MM.1S (cell line): ENCODE results near the gene FBN2.

Experiments used
- DNase-seq: peaks from one replicate; pipeline ENCODE4 v3.0.0-alpha.2; 2015
- H2AFZ ChIP-seq: fragments of 300-600 bp; sonication (generic); 2 replicates; pipeline ENCODE4 v1.6.0; 2016; ENCODE audit warnings: antibody characterized with exemption, low read length
- H3F3A ChIP-seq: fragments of 300-600 bp; sonication (generic); 2 replicates; pipeline ENCODE4 v1.6.1; 2016; ENCODE audit warnings: mild to moderate bottlenecking, antibody characterized with exemption, low read length, moderate library complexity, mixed read lengths; ENCODE audit not compliant: insufficient read depth
- H3K27ac ChIP-seq: fragments of 300-600 bp; sonication (generic); 2 replicates; pipeline ENCODE4 v1.5.1; 2016; ENCODE audit warnings: mild to moderate bottlenecking, low read length
- H3K27me3 ChIP-seq: fragments of 300-600 bp; sonication (generic); replicated peaks from 2 replicates; pipeline ENCODE4 v1.6.0; 2016; ENCODE audit warnings: low read length; ENCODE audit not compliant: insufficient read depth
- H3K36me3 ChIP-seq: fragments of 300-600 bp; sonication (generic); replicated peaks from 2 replicates; pipeline ENCODE4 v1.6.1; 2016; ENCODE audit warnings: mild to moderate bottlenecking, low read length, mixed read lengths; ENCODE audit not compliant: insufficient read depth
- H3K4me1 ChIP-seq: fragments of 300-600 bp; sonication (generic); 2 replicates; pipeline ENCODE4 v1.6.1; 2016; ENCODE audit warnings: low read length, mixed read lengths
- H3K4me2 ChIP-seq: fragments of 300-600 bp; sonication (generic); 2 replicates; pipeline ENCODE4 v1.6.0; 2016; ENCODE audit warnings: low read depth, low read length
- H3K4me3 ChIP-seq: fragments of 300-600 bp; sonication (generic); 2 replicates; pipeline ENCODE4 v1.5.1; 2016; ENCODE audit warnings: low read length, mixed read lengths
- H3K79me2 ChIP-seq: fragments of 300-600 bp; sonication (generic); 2 replicates; pipeline ENCODE4 v1.6.1; 2016; ENCODE audit warnings: mixed run types, low read length, mixed read lengths
- H3K9ac ChIP-seq: fragments of 300-600 bp; sonication (generic); 2 replicates; pipeline ENCODE4 v1.6.1; 2016; ENCODE audit warnings: low read length, mixed read lengths
- H3K9me2 ChIP-seq: fragments of 300-600 bp; sonication (generic); replicated peaks from 2 replicates; pipeline ENCODE4 v1.6.1; 2016; ENCODE audit warnings: mild to moderate bottlenecking, low read length, mixed read lengths; ENCODE audit not compliant: insufficient read depth
- H3K9me3 ChIP-seq: fragments of 300-600 bp; sonication (generic); replicated peaks from 2 replicates; pipeline ENCODE4 v1.6.1; 2016; ENCODE audit warnings: mild to moderate bottlenecking, low read length, mixed read lengths; ENCODE audit not compliant: insufficient read depth
- H4K20me1 ChIP-seq: fragments of 300-600 bp; sonication (generic); 2 replicates; pipeline ENCODE4 v1.6.1; 2016; ENCODE audit warnings: mild to moderate bottlenecking, low read length, moderate library complexity, mixed read lengths; ENCODE audit not compliant: insufficient read depth
- EZH2 ChIP-seq: fragments of 300-600 bp; sonication (generic); optimal IDR thresholded peaks from 2 replicates; pipeline ENCODE3; 2017; ENCODE audit warnings: low read depth, mild to moderate bottlenecking, antibody characterized with exemption, low read length, mixed read lengths
- EZH2phosphoT487 ChIP-seq: fragments of 300-600 bp; sonication (generic); IDR thresholded peaks from 2 replicates; pipeline ENCODE4 v1.6.1; 2018; ENCODE audit warnings: antibody characterized with exemption, low read length
- TF ChIP-seq, protein P1 (sequence below): fragments of 300-600 bp; sonication (generic); IDR thresholded peaks from 2 replicates; pipeline ENCODE4 v1.5.1; 2016; ENCODE audit warnings: antibody characterized with exemption, low read length, mixed read lengths

FBN2 gene

DNA sequence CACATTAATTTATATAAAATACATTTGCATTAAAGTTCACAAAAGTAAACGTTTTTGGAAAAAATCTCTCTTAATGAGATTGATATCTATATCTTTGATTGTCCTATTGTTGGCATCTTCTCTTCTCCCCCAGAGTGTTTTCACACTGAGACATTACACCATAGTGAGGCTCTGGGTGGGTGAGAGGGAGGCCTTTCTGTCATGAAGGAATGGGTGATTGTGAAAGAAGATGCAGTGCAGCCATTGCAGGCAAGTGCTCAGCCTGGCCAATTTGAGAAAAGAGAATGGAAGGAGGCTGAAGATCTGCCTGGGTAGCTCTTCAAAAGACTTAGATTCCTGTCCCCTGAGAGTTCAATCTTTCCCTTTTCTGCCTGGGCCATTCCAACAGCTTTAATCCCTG is 313.7 kb downstream of the FBN2 start:
- Histone ChIP-seq H3K27me3 (no peaks in the 10 kb centered on the region), H3F3A (no peaks in the 10 kb centered on the region), H2AFZ (no peak overlapping the region), H4K20me1 (no peaks in the 10 kb centered on the region), H3K9me3 (no peaks in the 10 kb centered on the region), H3K27ac (no peak overlapping the region), H3K4me2 (no peak overlapping the region), H3K4me1 (no peaks in the 10 kb centered on the region), H3K79me2 (no peaks in the 10 kb centered on the region), H3K4me3 (no peak overlapping the region), H3K9ac (no peak overlapping the region), H3K9me2 (no peaks in the 10 kb centered on the region), H3K36me3 (no peaks in the 10 kb centered on the region)
- no peak for DNase-seq
- TF ChIP-seq EZH2phosphoT487 (no peak), EZH2 (no peak)
- TF ChIP-seq, protein P1, sequence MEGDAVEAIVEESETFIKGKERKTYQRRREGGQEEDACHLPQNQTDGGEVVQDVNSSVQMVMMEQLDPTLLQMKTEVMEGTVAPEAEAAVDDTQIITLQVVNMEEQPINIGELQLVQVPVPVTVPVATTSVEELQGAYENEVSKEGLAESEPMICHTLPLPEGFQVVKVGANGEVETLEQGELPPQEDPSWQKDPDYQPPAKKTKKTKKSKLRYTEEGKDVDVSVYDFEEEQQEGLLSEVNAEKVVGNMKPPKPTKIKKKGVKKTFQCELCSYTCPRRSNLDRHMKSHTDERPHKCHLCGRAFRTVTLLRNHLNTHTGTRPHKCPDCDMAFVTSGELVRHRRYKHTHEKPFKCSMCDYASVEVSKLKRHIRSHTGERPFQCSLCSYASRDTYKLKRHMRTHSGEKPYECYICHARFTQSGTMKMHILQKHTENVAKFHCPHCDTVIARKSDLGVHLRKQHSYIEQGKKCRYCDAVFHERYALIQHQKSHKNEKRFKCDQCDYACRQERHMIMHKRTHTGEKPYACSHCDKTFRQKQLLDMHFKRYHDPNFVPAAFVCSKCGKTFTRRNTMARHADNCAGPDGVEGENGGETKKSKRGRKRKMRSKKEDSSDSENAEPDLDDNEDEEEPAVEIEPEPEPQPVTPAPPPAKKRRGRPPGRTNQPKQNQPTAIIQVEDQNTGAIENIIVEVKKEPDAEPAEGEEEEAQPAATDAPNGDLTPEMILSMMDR: no peak

DNA sequence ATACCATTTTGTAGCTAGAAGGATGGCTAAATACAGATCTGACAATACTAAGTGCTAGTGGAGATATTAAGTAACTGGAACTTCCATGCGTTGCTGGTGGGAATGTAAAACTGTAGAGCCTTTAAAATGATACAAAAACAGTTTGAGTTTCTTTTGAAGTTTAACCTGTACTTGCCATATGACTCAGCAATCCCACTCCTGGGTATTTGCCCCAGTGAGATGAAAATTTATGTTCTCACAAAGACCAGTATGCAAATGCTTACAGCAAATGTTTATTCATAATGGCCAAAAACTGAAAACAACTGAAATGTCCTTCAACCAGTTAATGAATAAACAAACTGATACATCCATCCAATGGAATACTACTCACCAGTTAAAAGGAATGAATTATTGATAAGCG is 317.2 kb downstream of the FBN2 start:
- H3K9me3 ChIP-seq: no peaks in the 10 kb centered on the region
- H3K4me3 ChIP-seq: no peak overlapping the region
- H3K4me2 ChIP-seq: no peak overlapping the region
- no peaks in the 10 kb centered on the region for H3K36me3 ChIP-seq
- no peaks in the 10 kb centered on the region for H4K20me1 ChIP-seq
- no peak overlapping the region for H3K9ac ChIP-seq
- H2AFZ ChIP-seq: no peak overlapping the region
- TF ChIP-seq EZH2phosphoT487: no peak
- TF ChIP-seq, protein P1: no peak
- TF ChIP-seq EZH2: no peak
- H3K9me2 ChIP-seq: no peaks in the 10 kb centered on the region
- DNase-seq: no peak
- no peaks in the 10 kb centered on the region for H3K27me3 ChIP-seq
- no peaks in the 10 kb centered on the region for H3K4me1 ChIP-seq
- no peaks in the 10 kb centered on the region for H3K79me2 ChIP-seq
- H3K27ac ChIP-seq: no peak overlapping the region
- no peaks in the 10 kb centered on the region for H3F3A ChIP-seq

DNA sequence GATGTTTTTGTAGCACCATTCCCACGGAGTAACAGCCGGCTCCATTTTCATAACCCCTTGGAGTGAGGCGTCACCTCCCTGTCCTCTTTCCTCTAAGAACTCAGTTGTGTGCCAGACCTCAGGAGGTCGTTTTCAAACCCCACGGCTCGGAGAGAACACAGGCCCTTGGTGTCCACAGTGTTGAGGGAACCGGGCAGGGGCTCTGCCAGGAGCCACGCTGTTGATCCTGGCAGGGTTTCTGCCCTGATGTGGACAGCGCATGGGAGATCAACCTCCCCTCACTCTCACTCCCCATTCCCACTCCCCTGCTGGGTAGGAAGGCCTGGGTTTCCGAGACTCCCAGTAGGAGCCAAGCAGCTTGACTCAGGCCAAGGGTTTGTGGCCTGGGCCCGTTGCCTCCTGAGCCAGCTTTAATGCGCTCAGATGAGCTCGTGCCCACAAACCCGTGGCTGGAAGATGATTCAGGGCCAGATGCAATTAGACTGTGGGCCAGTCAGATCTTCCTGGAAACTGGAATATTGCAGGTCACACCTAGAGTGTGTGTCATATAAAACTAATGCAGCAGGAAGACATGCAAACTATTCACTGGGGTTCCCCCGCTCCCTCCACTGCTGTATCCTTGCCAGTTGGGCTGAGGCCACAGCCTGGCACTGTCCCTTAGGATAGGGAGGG is 321.0 kb downstream of the FBN2 start:
- Histone ChIP-seq H4K20me1 (no peaks in the 10 kb centered on the region), H3K4me1 (no peaks in the 10 kb centered on the region), H3K4me2 (no peak overlapping the region), H3K79me2 (no peaks in the 10 kb centered on the region), H3K27ac (no peak overlapping the region), H3K36me3 (no peaks in the 10 kb centered on the region), H3K9me3 (no peaks in the 10 kb centered on the region), H3K9me2 (no peaks in the 10 kb centered on the region), H3K4me3 (no peak overlapping the region), H3F3A (no peaks in the 10 kb centered on the region), H3K27me3 (no peaks in the 10 kb centered on the region), H2AFZ (no peak overlapping the region), H3K9ac (no peak overlapping the region)
- TF ChIP-seq EZH2phosphoT487 (no peak), EZH2 (no peak)
- TF ChIP-seq, protein P1: no peak
- no peak for DNase-seq
